Type B pancreatic cell (in vitro differentiated cells): ENCODE data around the gene DHRS7. TPM values are rescaled to one million over a fixed set of nuclear protein-coding genes. Genes with fewer than 3 reads are reported as not detected.

Experiments used
- DNase-seq: peaks from one replicate; pipeline ENCODE4 v3.0.0; 2021; ENCODE audit warnings: mixed read lengths; ENCODE audit not compliant: unreplicated experiment; ENCODE audit errors: extremely low spot score
- H3K27ac Mint-ChIP-seq: 2 replicates; pipeline ENCODE4 v1.8.0; 2021; ENCODE audit warnings: mild to moderate bottlenecking, mixed read lengths
- H3K27me3 Mint-ChIP-seq: 2 replicates; pipeline ENCODE4 v1.8.0; 2021; ENCODE audit warnings: mixed read lengths
- H3K36me3 Mint-ChIP-seq: 2 replicates; pipeline ENCODE4 v1.8.0; 2021; ENCODE audit warnings: mixed read lengths
- H3K4me1 Mint-ChIP-seq: one replicate; pipeline ENCODE4 v1.8.0; 2021; ENCODE audit warnings: mixed read lengths; ENCODE audit not compliant: unreplicated experiment
- H3K4me3 Mint-ChIP-seq: 2 replicates; pipeline ENCODE4 v1.8.0; 2021; ENCODE audit warnings: mild to moderate bottlenecking, mixed read lengths
- H3K9me3 Mint-ChIP-seq: 2 replicates; pipeline ENCODE4 v1.8.0; 2021; ENCODE audit warnings: mixed read lengths
- CTCF ChIP-seq: fragments of 200-600 bp; sonication (generic); conservative IDR thresholded peaks from 2 replicates; pipeline ENCODE4 v1.5.0; 2021; ENCODE audit warnings: antibody characterized with exemption, mild to moderate bottlenecking
- total RNA-seq: library from RNA; stranded (reverse); gene quantifications from 2 replicates; pipeline ENCODE4 v1.2.1, GENCODE V29; 2021; ENCODE audit warnings: low replicate concordance

Gene DHRS7
- total RNA-seq, 1 donor from 2014 or later: 57.3 TPM

- no peak for TF ChIP-seq CTCF
- no peaks in the 10 kb centered on the region for H3K36me3 Mint-ChIP-seq
- H3K27ac Mint-ChIP-seq: no peak overlapping the region
- H3K9me3 Mint-ChIP-seq: no peaks in the 10 kb centered on the region
- no peak for DNase-seq
- H3K27me3 Mint-ChIP-seq: peaks cover 3% of the 10 kb centered on the region
- no peak overlapping the region for H3K4me3 Mint-ChIP-seq
- H3K4me1 Mint-ChIP-seq: no peaks in the 10 kb centered on the region
Measured at GRCh38 chr14:60188696-60189095, 23.5 kb upstream of the DHRS7 start.

- Mint-ChIP-seq H3K4me1 (no peaks in the 10 kb centered on the region), H3K4me3 (no peak overlapping the region), H3K9me3 (no peaks in the 10 kb centered on the region), H3K36me3 (no peaks in the 10 kb centered on the region), H3K27ac (no peak overlapping the region), H3K27me3 (peaks cover 3% of the 10 kb centered on the region)
- no peak for DNase-seq
- peak; percentile 33 for TF ChIP-seq CTCF
Measured at GRCh38 chr14:60188115-60188514, 22.9 kb upstream of the DHRS7 start.

- DNase-seq: no peak
- TF ChIP-seq CTCF: no peak
- H3K27ac Mint-ChIP-seq: no peak overlapping the region
- H3K4me1 Mint-ChIP-seq: no peaks in the 10 kb centered on the region
- no peaks in the 10 kb centered on the region for H3K36me3 Mint-ChIP-seq
- peaks cover 3% of the 10 kb centered on the region for H3K27me3 Mint-ChIP-seq
- no peak overlapping the region for H3K4me3 Mint-ChIP-seq
- no peaks in the 10 kb centered on the region for H3K9me3 Mint-ChIP-seq
Measured at GRCh38 chr14:60184905-60185555, 19.8 kb upstream of the DHRS7 start.

GRCh38 chr14:60184146-60184904 lies 19.1 kb upstream of the DHRS7 start:
- peak overlapping the region; percentile 78 for H3K4me3 Mint-ChIP-seq
- H3K36me3 Mint-ChIP-seq: no peaks in the 10 kb centered on the region
- no peak overlapping the region for H3K27ac Mint-ChIP-seq
- no peaks in the 10 kb centered on the region for H3K4me1 Mint-ChIP-seq
- peak; percentile 95 for TF ChIP-seq CTCF
- DNase-seq: no peak
- peaks cover 3% of the 10 kb centered on the region for H3K27me3 Mint-ChIP-seq
- H3K9me3 Mint-ChIP-seq: no peaks in the 10 kb centered on the region

- no peak for DNase-seq
- no peaks in the 10 kb centered on the region for H3K4me1 Mint-ChIP-seq
- no peak for TF ChIP-seq CTCF
- no peaks in the 10 kb centered on the region for H3K36me3 Mint-ChIP-seq
- H3K4me3 Mint-ChIP-seq: peak overlapping the region; percentile 78
- no peaks in the 10 kb centered on the region for H3K9me3 Mint-ChIP-seq
- peaks cover 3% of the 10 kb centered on the region for H3K27me3 Mint-ChIP-seq
- H3K27ac Mint-ChIP-seq: no peak overlapping the region
Measured at GRCh38 chr14:60183741-60184140, 18.5 kb upstream of the DHRS7 start.
